Measurements from ENCODE around the gene EPS15. TPM values are rescaled to one million over a fixed set of nuclear protein-coding genes. Genes with fewer than 3 reads are reported as not detected.

Gene EPS15
- total and polyA plus RNA-seq, 2 of the 8 experiments (the other 6 are each of a cell fraction or from before 2014, with no cell fraction given): 15.9 to 57.2 TPM

DNA sequence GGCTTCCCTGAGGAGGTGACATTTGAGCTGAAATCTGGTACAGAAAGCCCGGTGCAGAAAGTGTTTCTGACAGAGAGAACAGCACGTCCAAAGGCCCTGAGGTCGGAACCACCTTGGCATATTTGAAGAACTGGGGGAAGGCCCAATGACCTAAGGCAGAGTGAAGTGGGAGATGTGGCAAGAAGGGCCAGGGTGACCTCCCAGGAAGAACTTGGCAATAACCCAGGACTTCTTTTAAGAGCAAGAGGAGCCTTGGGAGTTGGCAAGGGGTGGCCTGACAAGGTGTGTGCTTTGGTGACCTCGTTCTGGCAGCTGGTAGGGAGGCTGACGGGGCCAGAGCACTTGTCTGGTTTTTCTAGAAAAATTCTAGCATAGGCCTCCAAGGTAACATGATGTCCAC lies 212.1 kb downstream of the EPS15 start:
- Histone ChIP-seq H3K18ac (ENCODE audit: extremely low read depth, low read length) (no peak overlapping the region), H4K91ac (replicated peaks; ENCODE audit: insufficient read length, low read length) (no peak overlapping the region), H2AK5ac (ENCODE audit: low read depth, low read length) (no peak overlapping the region), H3K4me3 (ENCODE audit: extremely low read depth in 1 of 4, insufficient read depth in 2 of 4, low read depth in 3 of 4, low read length in 4 of 4) (no peak overlapping the region), H3K23ac (ENCODE audit: insufficient read length) (no peak overlapping the region), H2BK120ac (replicated peaks; ENCODE audit: low read depth, low read length) (no peak overlapping the region), H3K9ac (replicated peaks in 1 of 4; ENCODE audit: extremely low read depth in 1 of 4, low read depth in 3 of 4, low read length in 3 of 4) (no peak overlapping the region), H3K27ac (ENCODE audit: low read depth, low read length) (no peak overlapping the region), H3K27me3 (replicated peaks in 1 of 4; ENCODE audit: control insufficient read depth in 3 of 4, extremely low read depth in 1 of 4, insufficient read depth in 3 of 4, low read length in 3 of 4) (no peaks in the 10 kb centered on the region), H3K23me2 (ENCODE audit: low read depth, low read length) (no peaks in the 10 kb centered on the region), H3K79me2 (ENCODE audit: control insufficient read depth in 1 of 2, insufficient read depth in 2 of 2, low read length in 2 of 2) (no peaks in the 10 kb centered on the region; a peak in 1 of 4 replicates), H4K20me1 (replicated peaks in 1 of 2; ENCODE audit: control insufficient read depth in 1 of 2, insufficient read depth in 2 of 2, low read length in 2 of 2) (no peaks in the 10 kb centered on the region), H2AFZ (ENCODE audit: low read length) (no peak overlapping the region), H2BK20ac (ENCODE audit: low read length) (no peak overlapping the region), H4K5ac (ENCODE audit: insufficient read length, low read depth, low read length) (no peak overlapping the region), H3K4me1 (replicated peaks in 1 of 4; ENCODE audit: control insufficient read depth in 3 of 4, insufficient read depth in 4 of 4, low read length in 3 of 4) (peaks cover 0 to 6% (median under 1%) of the 10 kb centered on the region in 4 experiments; a peak in 2 of 7 replicates), H3K9me3 (ENCODE audit: insufficient read depth in 2 of 2, low read depth in 1 of 2, low read length in 1 of 2) (no peaks in the 10 kb centered on the region), H2BK15ac (ENCODE audit: low read length) (no peak overlapping the region), H3K79me1 (ENCODE audit: low read depth, low read length) (no peaks in the 10 kb centered on the region), H3K4me2 (ENCODE audit: insufficient read depth in 1 of 2, low read depth in 2 of 2, low read length in 2 of 2) (no peak overlapping the region), H3K4ac (replicated peaks; ENCODE audit: insufficient read length, low read depth, low read length) (no peak overlapping the region), H3K36me3 (ENCODE audit: control insufficient read depth in 2 of 4, insufficient read depth in 4 of 4, low read length in 3 of 4) (no peaks in the 10 kb centered on the region), H4K8ac (ENCODE audit: extremely low read depth, insufficient read depth, low read length) (no peak overlapping the region), H3K56ac (replicated peaks; ENCODE audit: insufficient read length, low read depth, low read length) (no peak overlapping the region), H2BK5ac (ENCODE audit: low read depth, low read length) (no peak overlapping the region), H3K14ac (ENCODE audit: insufficient read length) (no peak overlapping the region), H2BK12ac (ENCODE audit: low read depth, low read length) (no peak overlapping the region)
- ChIA-PET POLR2A (ENCODE audit: partially characterized antibody) (interaction anchor here (2.3 kb wide), 1 partner anchor 10 kb away, joined by 10 read pairs; no protein-coding TSS in a partner anchor), CTCF (ENCODE audit: partially characterized antibody) (interaction anchor here (0.5 to 3.9 kb wide), 3 partner anchors 10 to 25 kb away, joined by 3 to 20 read pairs (median 3); no protein-coding TSS in a partner anchor)
- WGBS, 2 experiments (ENCODE audit: extremely low coverage in 1 of 2, insufficient coverage in 1 of 2, insufficient read length in 1 of 2, insufficient replicate concordance in 2 of 2, low coverage in 1 of 2, low lambda C conversion rate in 2 of 2, missing lambda C conversion rate in 1 of 2): 80% methylated on average over 5 of the region's 5 CpGs; no CpG with 5 or more reads in 1 of the 2 experiments
- DNase-seq (ENCODE audit: low read depth in 1 of 2, low spot score in 2 of 2) (no peak), FAIRE-seq (no peak)
- no peak for TF ChIP-seq SIN3A (conservative IDR thresholded peaks at IDR 0.05 in 1 of 2, IDR thresholded peaks at IDR 0.05 in 1 of 2; ENCODE audit: low read depth in 1 of 2, low read length in 2 of 2)

Data from H1 (cell line).